K562 (cell line): ENCODE measurements around the gene IRF2. TPM values are rescaled to one million over a fixed set of nuclear protein-coding genes. Genes with fewer than 3 reads are reported as not detected.
A peak's percentile ranks its signal among the peaks of the same experiment; 100 is the strongest.

ENCODE experiments used
- ATAC-seq: fragments of 200-7000 bp; cut with Tn5 transposase; 3 replicates; pipeline ENCODE4 v1.9.1; 2020; ENCODE audit warnings: moderate library complexity
- BruUV-seq: library from RNA; stranded (reverse); fragments of 400-500 nt; replicated peaks from 2 replicates; lab custom pipeline; 2021; lab: Mats Ljungman, UMichigan
- CTCF ChIA-PET: fragments of 300-600 bp; formaldehyde crosslinking; extraction: SDS; loops from one replicate; lab custom pipeline; 2021; ENCODE audit warnings: low intra/inter-chr PET ratio; lab: Yijun Ruan, JAX
- POLR2A ChIA-PET: fragments of 300-600, 350-650 bp; sonication (Branson Sonifier 250); formaldehyde crosslinking; extraction: SDS; loops from one replicate; lab custom pipeline; 2021; ENCODE audit warnings: antibody characterized with exemption, inconsistent platforms; lab: Yijun Ruan, JAX
- DNase-seq, 4 experiments: peaks; one replicate each; pipeline versions ENCODE4 v3.0.0 to v3.0.0-alpha.2; 2011 to 2018; ENCODE audit warnings: low spot score in 3 of 4, mixed read lengths in 3 of 4; ENCODE audit errors: extremely low read depth in 1 of 4
- FAIRE-seq: peaks from 2 replicates; lab custom pipeline; 2011; peaks lifted over from hg19 to GRCh38; lab: Jason Lieb, UNC
- H2AFZ ChIP-seq: 2 replicates; pipeline ENCODE4 v1.6.0; 2011; ENCODE audit warnings: low read depth, low read length, control low read depth, inconsistent platforms
- H3K27ac ChIP-seq: fragments of 200-600 bp; 3 replicates; pipeline ENCODE4 v1.8.0; 2011; ENCODE audit warnings: low read depth, mild to moderate bottlenecking, control low read depth, inconsistent platforms, low read length, moderate library complexity, mixed read lengths; ENCODE audit errors: extremely low read depth
- H3K27me3 ChIP-seq, 2 experiments: fragments of 300-600 bp in 1 of 2; 2 replicates in 1 of 2; 3 replicates in 1 of 2; pipeline versions ENCODE4 v1.6.0 to v1.8.0; 2011; ENCODE audit warnings: inconsistent platforms in 2 of 2, low read length in 2 of 2, mild to moderate bottlenecking in 1 of 2, mixed read lengths in 1 of 2, moderate library complexity in 1 of 2; ENCODE audit not compliant: control insufficient read depth in 2 of 2, insufficient read depth in 2 of 2
- H3K36me3 ChIP-seq: fragments of 300-600 bp; 3 replicates; pipeline ENCODE4 v1.8.0; 2011; ENCODE audit warnings: mild to moderate bottlenecking, low read length, inconsistent platforms; ENCODE audit not compliant: control insufficient read depth, insufficient read depth
- H3K4me1 ChIP-seq, 2 experiments: fragments of 200-600 bp in 1 of 2; replicated peaks in 1 of 2; 2 replicates in 1 of 2; 3 replicates in 1 of 2; pipeline versions ENCODE4 v1.5.1 to v1.8.0; 2011; ENCODE audit warnings: inconsistent platforms in 2 of 2, low read length in 2 of 2, mild to moderate bottlenecking in 1 of 2, mixed read lengths in 1 of 2, moderate library complexity in 1 of 2; ENCODE audit not compliant: control insufficient read depth in 2 of 2, insufficient read depth in 2 of 2
- H3K4me2 ChIP-seq: 2 replicates; pipeline ENCODE4 v1.6.1; 2011; ENCODE audit warnings: low read length, control low read depth, inconsistent platforms, mixed read lengths; ENCODE audit not compliant: insufficient read depth
- H3K4me3 ChIP-seq: fragments of 200-600 bp; sonication (generic), shearing (Covaris generic); 2 replicates; pipeline ENCODE4 v1.5.1; 2016; ENCODE audit warnings: control low read depth, inconsistent platforms
- H3K79me2 ChIP-seq: fragments of 200-600 bp; 3 replicates; pipeline ENCODE4 v1.8.0; 2011; ENCODE audit warnings: low read length, inconsistent platforms; ENCODE audit not compliant: control insufficient read depth, insufficient read depth
- H3K9ac ChIP-seq, 2 experiments: 2 replicates each; pipeline versions ENCODE4 v1.6.0 to v1.6.1; 2011; ENCODE audit warnings: low read depth in 2 of 2, low read length in 2 of 2, control low read depth in 1 of 2, inconsistent platforms in 1 of 2, mild to moderate bottlenecking in 1 of 2, mixed read lengths in 1 of 2; ENCODE audit not compliant: insufficient read depth in 1 of 2
- H3K9me1 ChIP-seq: one replicate; pipeline ENCODE4 v1.6.0; 2011; ENCODE audit warnings: inconsistent platforms, mild to moderate bottlenecking, low read length, moderate library complexity; ENCODE audit not compliant: control insufficient read depth, insufficient read depth
- H3K9me3 ChIP-seq: replicated peaks from 2 replicates; pipeline ENCODE4 v1.5.1; 2011; ENCODE audit warnings: low read depth, low read length, inconsistent platforms; ENCODE audit not compliant: control insufficient read depth, insufficient read depth
- H4K20me1 ChIP-seq: replicated peaks from 2 replicates; pipeline ENCODE4 v1.6.1; 2011; ENCODE audit warnings: low read length, inconsistent platforms, mixed read lengths; ENCODE audit not compliant: control insufficient read depth, insufficient read depth
- BCLAF1 ChIP-seq, 2 experiments: fragments of 450-650 bp in 1 of 2; IDR thresholded peaks; 2 replicates each; pipeline ENCODE4 v1.6.1; 2011 to 2017; ENCODE audit warnings: low read depth in 2 of 2, antibody characterized with exemption in 1 of 2, borderline replicate concordance in 1 of 2, low read length in 1 of 2, mild to moderate bottlenecking in 1 of 2, mixed read lengths in 1 of 2; ENCODE audit not compliant: control insufficient read depth in 1 of 2
- BHLHE40 ChIP-seq: IDR thresholded peaks from 2 replicates; pipeline ENCODE4 v1.6.1; 2011; ENCODE audit warnings: low read length, improper control_type of control experiment
- CBFA2T3 ChIP-seq: fragments of 450-650 bp; IDR thresholded peaks from 2 replicates; pipeline ENCODE4 v1.6.1; 2017
- HCFC1 ChIP-seq: IDR thresholded peaks from 2 replicates; pipeline ENCODE4 v1.6.1; 2012; ENCODE audit warnings: low read depth, low read length, improper control_type of control experiment
- HINFP ChIP-seq: fragments of 450-650 bp; conservative IDR thresholded peaks from 2 replicates; pipeline ENCODE4 v1.6.1; 2016; ENCODE audit warnings: missing genetic modification characterization, low read depth, mild to moderate bottlenecking, control low read depth, missing compliant biosample characterization
- MAFK ChIP-seq: IDR thresholded peaks from 2 replicates; pipeline ENCODE4 v1.6.1; 2011; ENCODE audit warnings: low read length, improper control_type of control experiment
- NCOA6 ChIP-seq: fragments of 450-650 bp; IDR thresholded peaks from 2 replicates; pipeline ENCODE4 v1.6.1; 2017; ENCODE audit warnings: mild to moderate bottlenecking
- NFE2L1 ChIP-seq: fragments of 450-650 bp; IDR thresholded peaks from 2 replicates; pipeline ENCODE4 v1.6.1; 2016; ENCODE audit warnings: missing genetic modification characterization, low read depth, mild to moderate bottlenecking, missing compliant biosample characterization, moderate library complexity, borderline replicate concordance
- NR2F6 ChIP-seq: fragments of 450-650 bp; formaldehyde crosslinking; IDR thresholded peaks from 2 replicates; pipeline ENCODE4 v1.4.0; 2020; ENCODE audit warnings: mild to moderate bottlenecking
- PURB ChIP-seq: sonication (generic); formaldehyde crosslinking; IDR thresholded peaks from 2 replicates; pipeline ENCODE4 v1.9.0; 2021; ENCODE audit warnings: low read depth, mild to moderate bottlenecking, missing genetic modification reagents
- SRSF7 ChIP-seq: fragments of 200-400 bp; formaldehyde crosslinking; optimal IDR thresholded peaks from 2 replicates; pipeline ENCODE3; 2017; ENCODE audit warnings: mild to moderate bottlenecking, low read depth, low read length
- SUPT5H ChIP-seq: fragments of 450-650 bp; IDR thresholded peaks from 2 replicates; pipeline ENCODE4 v1.6.1; 2016
- WHSC1 ChIP-seq: IDR thresholded peaks from one replicate; pipeline ENCODE4 v1.6.1; 2012; ENCODE audit warnings: low read length, control low read depth, inconsistent platforms
- ZBTB26 ChIP-seq: fragments of 450-650 bp; formaldehyde crosslinking; IDR thresholded peaks from 2 replicates; pipeline ENCODE4 v1.4.0; 2022; ENCODE audit warnings: missing genetic modification characterization
- ZFP36 ChIP-seq: fragments of 150-350 bp; IDR thresholded peaks from 2 replicates; pipeline ENCODE4 v1.6.1; 2018; ENCODE audit warnings: low read length, low read depth; ENCODE audit not compliant: partially characterized antibody
- ZNF764 ChIP-seq: fragments of 250-450 bp; sonication (Bioruptor Pico); IDR thresholded peaks from 2 replicates; pipeline ENCODE4 v1.4.0; 2020; ENCODE audit warnings: low read depth, mild to moderate bottlenecking, moderate library complexity
- WGBS: fragments of 100-300 bp; shearing (Covaris generic); methylation state at CpG from one replicate; pipeline ENCODE4 v1.1.6; 2016; ENCODE audit warnings: low coverage, mixed read lengths; ENCODE audit not compliant: insufficient coverage; ENCODE audit errors: missing lambda C conversion rate; 5-methylcytosine and 5-hydroxymethylcytosine counted together
- in situ Hi-C: fragments of 300-500 bp; cut with MboI; formaldehyde crosslinking; loops from 4 replicates; pipeline ENCODE4 v1.15.0; 2018; ENCODE audit warnings: inconsistent platforms, mixed read lengths
- intact Hi-C: fragments of 100-400 bp; cut with micrococcal nuclease; formaldehyde crosslinking; loops from 2 replicates; pipeline ENCODE4 v1.14.2; 2022
- polyA plus RNA-seq, 8 experiments: library from polyadenylated mRNA; depleted of rRNA in 4 of 8; stranded (reverse) in 5 of 8; unstranded in 3 of 8; fragments of >200 nt; fragmentation: Nextera tagmentation in 2 of 8; fragmentation: Illumina TruSeq in 1 of 8; extraction: Ambion mirVana in 2 of 8; extraction: Trizol in 1 of 8; gene quantifications; 2 replicates each; pipeline versions ENCODE4 v1.2.1 to v1.2.3, GENCODE V29; 2011 to 2014; ENCODE audit warnings: inconsistent platforms in 1 of 8, missing spikeins in 1 of 8
- total RNA-seq, 7 experiments: library from RNA; depleted of rRNA in 6 of 7; stranded (reverse); fragments of >200 nt in 6 of 7; fragmentation: Illumina TruSeq in 2 of 7; extraction: Trizol in 2 of 7; gene quantifications; 2 replicates each; pipeline versions ENCODE4 v1.2.1 to v1.2.3, GENCODE V29; 2011 to 2021; ENCODE audit warnings: low replicate concordance in 1 of 7

Gene IRF2
- total and polyA plus RNA-seq, 9 of the 15 experiments (the other 6 are each of a cell fraction or from before 2014, with no cell fraction given), result 7.1 to 17.1 (median 11.3) TPM

GRCh38 chr4:184438375-184438774, 36.0 kb downstream of the IRF2 start (continued):
- TF ChIP-seq BCLAF1 (IDR thresholded peaks at IDR 0.05; ENCODE audit: borderline replicate concordance in 1 of 2, control insufficient read depth in 1 of 2, low read depth in 2 of 2, low read length in 1 of 2), result no peak
- TF ChIP-seq MAFK, result no peak
- no peak for TF ChIP-seq ZFP36
- TF ChIP-seq ZNF764, result no peak
- no peak for TF ChIP-seq HCFC1
- TF ChIP-seq PURB (CRISPR knock-in tag), result no peak

- Histone ChIP-seq H3K36me3 (no peaks in the 10 kb centered on the region; the same call in 2 of the 3 replicates), H3K27me3 (no peaks in the 10 kb centered on the region), H3K9me3 (no peaks in the 10 kb centered on the region), H3K4me2 (no peak overlapping the region), H3K4me1 (peaks cover 3 to 4% of the 10 kb centered on the region in 2 experiments; a peak in 3 of 5 replicates), H3K4me3 (no peak overlapping the region), H3K9ac (no peak overlapping the region), H3K9me1 (no peaks in the 10 kb centered on the region), H3K27ac (no peak overlapping the region), H4K20me1 (peaks cover 7% of the 10 kb centered on the region), H3K79me2 (no peaks in the 10 kb centered on the region), H2AFZ (no peak overlapping the region)
- intact Hi-C loops, result no loop called here
- POLR2A ChIA-PET, result interaction anchor here (0.6 to 0.8 kb wide), 2 partner anchors 10 kb away, joined by 3 read pairs; no protein-coding TSS in a partner anchor
- no peak for FAIRE-seq
- peak; percentile 62 for ATAC-seq
- 53% methylated on average over 10 of the region's 11 CpGs for WGBS
- BruUV-seq, result no TSS peak
- in situ Hi-C loops, result no loop called here
- CTCF ChIA-PET, result no interaction called here
- DNase-seq, result no peak
- TF ChIP-seq SUPT5H, result no peak
- no peak for TF ChIP-seq ZBTB26 (CRISPR knock-in tag)
- no peak for TF ChIP-seq WHSC1
- TF ChIP-seq CBFA2T3, result no peak
- TF ChIP-seq NFE2L1 (tag), result no peak
- no peak for TF ChIP-seq NCOA6
- no peak for TF ChIP-seq NR2F6 (CRISPR knock-in tag)
- no peak for TF ChIP-seq SRSF7
- TF ChIP-seq HINFP, result no peak
- TF ChIP-seq BHLHE40, result no peak
Observed at GRCh38 chr4:184437565-184438265, 36.6 kb downstream of the IRF2 start.
